Right lobe of liver (tissue), 6 donors: ENCODE data around the gene UBE2G2. TPM values are rescaled to one million over a fixed set of nuclear protein-coding genes. Genes with fewer than 3 reads are reported as not detected.
A peak's percentile ranks its signal among the peaks of the same experiment; 100 is the strongest.

Source experiments
- ATAC-seq, 4 donors: fragments of 200-7000 bp; cut with Tn5 transposase; one replicate each; pipeline ENCODE4 v1.9.1; 2020; ENCODE audit warnings: mild to moderate bottlenecking in 4 of 4, moderate library complexity in 4 of 4
- DNase-seq, 3 donors: peaks; one replicate each; pipeline ENCODE4 v3.0.0-alpha.2; 2020
- H3K27ac ChIP-seq, 3 donors: fragments of 200-600 bp; one replicate each; pipeline ENCODE4 v1.8.0; 2022
- H3K27me3 ChIP-seq, 2 donors: fragments of 200-600 bp; one replicate each; pipeline ENCODE4 v1.8.0; 2022
- H3K36me3 ChIP-seq, 4 donors: fragments of 200-600 bp; sonication (generic) in 1 of 4; one replicate each; pipeline versions ENCODE4 v1.5.1 to v1.8.0; 2017 to 2022; ENCODE audit warnings: control low read depth in 1 of 4
- H3K4me1 ChIP-seq, 4 donors: fragments of 200-600 bp; sonication (generic) in 1 of 4; one replicate each; pipeline versions ENCODE4 v1.5.1 to v1.8.0; 2017 to 2022; ENCODE audit warnings: control low read depth in 1 of 4
- H3K4me3 ChIP-seq, 3 donors: fragments of 200-600 bp; one replicate each; pipeline ENCODE4 v1.8.0; 2022
- H3K9me3 ChIP-seq, 4 donors: fragments of 200-600 bp; sonication (generic) in 1 of 4; one replicate each; pipeline versions ENCODE4 v1.5.1 to v1.8.0; 2017 to 2022; ENCODE audit warnings: control low read depth in 1 of 4
- CTCF ChIP-seq, 4 donors: fragments of 200-600 bp in 3 of 4; fragments of 450-650 bp in 1 of 4; IDR thresholded peaks; one replicate each; pipeline versions ENCODE4 v1.5.1 to v1.8.0; 2016 to 2022; ENCODE audit warnings: antibody characterized with exemption in 4 of 4, mild to moderate bottlenecking in 2 of 4
- POLR2A ChIP-seq: fragments of 450-650 bp; IDR thresholded peaks from one replicate; pipeline ENCODE4 v1.6.1; 2017; ENCODE audit warnings: antibody characterized with exemption, mild to moderate bottlenecking
- WGBS: methylation state at CpG from one replicate; pipeline ENCODE4 v1.1.6; 2018; ENCODE audit warnings: low coverage, low lambda C conversion rate; ENCODE audit not compliant: insufficient coverage; ENCODE audit errors: missing lambda C conversion rate; 5-methylcytosine and 5-hydroxymethylcytosine counted together
- intact Hi-C, 2 donors: fragments of 100-400 bp; cut with DNase I; formaldehyde crosslinking; loops; one replicate each; pipeline versions ENCODE4 v1.11.2 to v1.14.1; 2022
- total RNA-seq, 6 experiments: library from RNA; depleted of rRNA in 2 of 6; stranded (reverse); fragments of >200 nt in 2 of 6; fragmentation: NEBNext Ultra II Directional in 3 of 6; extraction: Animal tissue kit (Norgen Biotek cat#: 25700) in 3 of 6; gene quantifications; one replicate each; pipeline versions ENCODE4 v1.1.0 to v1.2.4, GENCODE V29; 2016 to 2023
- donor health status: DM: no; HTN: yes; CAD: no.
- donor health status: DM: no; HTN: no; CAD: no.
- donor health status: DM: no; HTN: no; CAD: no.
- donor health status: DM: no; HTN: yes; CAD: no.
- donor health status: DM: no; HTN: yes; CAD: no.

Gene UBE2G2
- total RNA-seq, 6 experiments from 2014 or later, result 41.5 to 54.6 (median 49.9) TPM

GRCh38 chr21:44756423-44757185 is 45.0 kb downstream of the UBE2G2 start:
- Histone ChIP-seq H3K4me3 (no peak overlapping the region), H3K9me3 (no peaks in the 10 kb centered on the region), H3K27me3 (no peaks in the 10 kb centered on the region), H3K4me1 (no peaks in the 10 kb centered on the region), H3K27ac (no peak overlapping the region), H3K36me3 (no peaks in the 10 kb centered on the region)
- DNase-seq (peak in 1 of 3 donors; percentile 33), ATAC-seq (no peak)
- intact Hi-C loops, result no loop called here
- 88% methylated on average over 7 of the region's 23 CpGs for WGBS
- TF ChIP-seq CTCF (IDR thresholded peaks at IDR 0.05) (no peak), POLR2A (no peak)

- no peaks in the 10 kb centered on the region for H3K27me3 ChIP-seq
Measured at GRCh38 chr21:44755227-44755626, 46.4 kb downstream of the UBE2G2 start.

GRCh38 chr21:44753357-44753756 is 48.3 kb downstream of the UBE2G2 start:
- Histone ChIP-seq H3K4me1 (no peaks in the 10 kb centered on the region), H3K27me3 (no peaks in the 10 kb centered on the region), H3K27ac (no peak overlapping the region), H3K9me3 (no peaks in the 10 kb centered on the region), H3K4me3 (no peak overlapping the region), H3K36me3 (no peaks in the 10 kb centered on the region)
- 62% methylated on average over 6 of the region's 19 CpGs for WGBS
- no peak for ATAC-seq
- intact Hi-C loops, result no loop called here
- TF ChIP-seq POLR2A (no peak), CTCF (IDR thresholded peaks at IDR 0.05) (no peak)
- no peak for DNase-seq

More at GRCh38 chr21:44755227-44755626, 46.4 kb downstream of the UBE2G2 start:
- no peak overlapping the region for H3K27ac ChIP-seq
- H3K9me3 ChIP-seq, result no peaks in the 10 kb centered on the region
- ATAC-seq, result peak in 1 of 4 donors; percentile 37
- 76% methylated on average over 5 of the region's 5 CpGs for WGBS
- TF ChIP-seq POLR2A (no peak), CTCF (IDR thresholded peaks at IDR 0.05) (no peak)
- no peaks in the 10 kb centered on the region for H3K36me3 ChIP-seq
- no peaks in the 10 kb centered on the region for H3K4me1 ChIP-seq
- no peak for DNase-seq
- intact Hi-C loops, result no loop called here
- no peak overlapping the region for H3K4me3 ChIP-seq

- no peak overlapping the region for H3K4me3 ChIP-seq
- intact Hi-C loops, result no loop called here
- no peak for DNase-seq
- no peaks in the 10 kb centered on the region for H3K9me3 ChIP-seq
- no peak overlapping the region for H3K27ac ChIP-seq
- TF ChIP-seq POLR2A (no peak), CTCF (IDR thresholded peaks at IDR 0.05) (no peak)
- H3K36me3 ChIP-seq, result no peaks in the 10 kb centered on the region
- no peaks in the 10 kb centered on the region for H3K27me3 ChIP-seq
- no peak for ATAC-seq
- no peaks in the 10 kb centered on the region for H3K4me1 ChIP-seq
- 40% methylated on average over 1 of the region's 11 CpGs for WGBS
Measured at GRCh38 chr21:44752671-44753235, 48.9 kb downstream of the UBE2G2 start.
